Measurements from ENCODE around the gene ERGIC1. TPM values are rescaled to one million over a fixed set of nuclear protein-coding genes. Genes with fewer than 3 reads are reported as not detected.
A peak's percentile ranks its signal among the peaks of the same experiment; 100 is the strongest.

The ERGIC1 gene
- total RNA-seq, 2 donors from 2014 or later: 173 to 191 TPM

GRCh38 chr5:172866802-172867748 is 33.0 kb downstream of the ERGIC1 start:
- Histone ChIP-seq H3K4me1 (peaks cover 3% of the 10 kb centered on the region), H3K36me3 (no peaks in the 10 kb centered on the region), H3K27me3 (no peaks in the 10 kb centered on the region), H3K9me3 (no peaks in the 10 kb centered on the region), H3K4me3 (no peak overlapping the region), H3K27ac (no peak overlapping the region), H3K9ac (ENCODE audit: low read depth in 2 of 2, low read length in 2 of 2) (no peak overlapping the region)
- TF ChIP-seq CTCF (IDR thresholded peaks at IDR 0.05): no peak
- no peak for DNase-seq
- intact Hi-C loops (cut with DNase I): no loop called here

DNA sequence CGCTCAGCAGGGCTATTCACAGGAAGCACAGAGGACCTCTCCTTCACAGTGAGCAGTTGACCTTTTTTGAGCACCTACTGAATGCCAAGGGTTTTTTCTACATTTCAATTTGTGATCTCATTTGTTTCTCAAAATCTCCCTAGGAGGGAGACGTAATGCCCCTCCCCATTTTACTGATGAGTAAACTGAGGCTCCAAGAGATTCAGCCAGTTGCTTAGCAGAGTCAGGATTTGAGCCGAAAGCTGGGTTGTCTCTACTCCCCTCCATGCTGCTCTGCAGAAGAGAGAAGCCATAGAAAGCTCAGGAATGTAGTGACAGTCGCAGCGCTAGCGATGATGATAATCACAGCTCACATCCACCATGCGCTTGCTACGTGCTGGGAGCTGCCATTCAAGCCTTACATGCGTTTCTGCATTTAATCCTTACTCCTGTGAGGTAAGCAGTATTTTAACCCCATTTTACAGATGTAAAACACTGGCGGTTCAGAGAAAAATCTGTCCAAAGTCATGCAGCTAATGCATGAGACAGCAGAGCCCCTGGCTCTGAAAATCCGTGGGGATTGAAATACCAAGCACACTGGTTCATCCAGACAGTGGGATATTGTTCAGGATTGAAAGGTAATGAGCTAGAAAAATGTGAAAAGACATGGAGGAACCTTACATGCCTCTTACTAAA is 33.8 kb downstream of the ERGIC1 start:
- peaks cover 4% of the 10 kb centered on the region for H3K4me1 ChIP-seq
- no peak overlapping the region for H3K9ac ChIP-seq (ENCODE audit: low read depth in 2 of 2, low read length in 2 of 2)
- no peaks in the 10 kb centered on the region for H3K36me3 ChIP-seq
- no peak for TF ChIP-seq CTCF (IDR thresholded peaks at IDR 0.05)
- DNase-seq: no peak
- no peaks in the 10 kb centered on the region for H3K9me3 ChIP-seq
- intact Hi-C loops (cut with DNase I): no loop called here
- H3K27me3 ChIP-seq: no peaks in the 10 kb centered on the region
- no peak overlapping the region for H3K4me3 ChIP-seq
- peak overlapping the region; percentile 59 for H3K27ac ChIP-seq

GRCh38 chr5:172868436-172868923 is 34.4 kb downstream of the ERGIC1 start:
- DNase-seq: no peak
- H3K4me1 ChIP-seq: peaks cover 6% of the 10 kb centered on the region
- intact Hi-C loops (cut with DNase I): no loop called here
- H3K9me3 ChIP-seq: no peaks in the 10 kb centered on the region
- H3K9ac ChIP-seq (ENCODE audit: low read depth in 2 of 2, low read length in 2 of 2): peak overlapping the region in 1 of 2 donors; percentile 9
- no peaks in the 10 kb centered on the region for H3K27me3 ChIP-seq
- no peaks in the 10 kb centered on the region for H3K36me3 ChIP-seq
- H3K27ac ChIP-seq: peak overlapping the region; percentile 59
- TF ChIP-seq CTCF (IDR thresholded peaks at IDR 0.05): no peak
- no peak overlapping the region for H3K4me3 ChIP-seq

- H3K9me3 ChIP-seq: no peaks in the 10 kb centered on the region
- H3K27me3 ChIP-seq: no peaks in the 10 kb centered on the region
- peaks cover 6% of the 10 kb centered on the region for H3K4me1 ChIP-seq
- no peak overlapping the region for H3K4me3 ChIP-seq
- peak overlapping the region; percentile 59 for H3K27ac ChIP-seq
- DNase-seq: no peak
- intact Hi-C loops (cut with DNase I): no loop called here
- H3K9ac ChIP-seq (ENCODE audit: low read depth in 2 of 2, low read length in 2 of 2): peak overlapping the region in 1 of 2 donors; percentile 9
- no peaks in the 10 kb centered on the region for H3K36me3 ChIP-seq
- no peak for TF ChIP-seq CTCF (IDR thresholded peaks at IDR 0.05)
Measured at GRCh38 chr5:172868924-172869591, 35.0 kb downstream of the ERGIC1 start.

DNA sequence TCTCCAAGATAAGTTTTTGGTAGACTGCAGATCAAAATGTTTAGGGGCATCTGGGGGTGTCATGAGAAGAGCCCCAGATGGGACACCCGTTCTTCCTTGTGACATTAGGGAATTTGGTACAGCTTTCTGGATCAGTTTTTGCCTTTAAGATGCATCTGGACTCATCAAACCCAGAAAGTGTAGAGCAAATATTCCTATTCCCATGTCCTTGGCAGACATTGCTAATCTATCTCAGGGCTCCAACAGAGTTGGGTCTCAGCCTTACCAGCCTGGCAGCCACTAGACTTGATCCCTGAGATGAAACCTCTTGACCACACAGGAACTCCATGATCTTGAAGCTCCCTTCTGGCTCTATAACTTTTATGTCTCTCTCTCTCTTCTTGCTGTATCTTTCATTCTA is 35.6 kb downstream of the ERGIC1 start:
- peak overlapping the region; percentile 59 for H3K27ac ChIP-seq
- peaks cover 6% of the 10 kb centered on the region for H3K4me1 ChIP-seq
- H3K36me3 ChIP-seq: no peaks in the 10 kb centered on the region
- TF ChIP-seq CTCF (IDR thresholded peaks at IDR 0.05): no peak
- H3K9ac ChIP-seq (ENCODE audit: low read depth in 2 of 2, low read length in 2 of 2): no peak overlapping the region
- no peaks in the 10 kb centered on the region for H3K27me3 ChIP-seq
- no peak for DNase-seq
- H3K4me3 ChIP-seq: no peak overlapping the region
- H3K9me3 ChIP-seq: no peaks in the 10 kb centered on the region
- intact Hi-C loops (cut with DNase I): no loop called here
